MCF 10A (cell line): ENCODE measurements around the gene ETV2. TPM values are rescaled to one million over a fixed set of nuclear protein-coding genes. Genes with fewer than 3 reads are reported as not detected.

Experiments
- BruUV-seq: library from RNA; stranded (reverse); fragments of 400-500 nt; replicated peaks from 2 replicates; lab custom pipeline; 2021; lab: Mats Ljungman, UMichigan
- CTCF ChIA-PET: fragments of 300-600 bp; sonication (Branson Sonifier 250); formaldehyde crosslinking; extraction: SDS; loops from one replicate; lab custom pipeline; 2021; ENCODE audit warnings: antibody characterized with exemption, inconsistent platforms; lab: Yijun Ruan, JAX
- POLR2A ChIA-PET: fragments of 300-600, 350-650 bp; sonication (Branson Sonifier 250); formaldehyde crosslinking; extraction: SDS; loops from one replicate; lab custom pipeline; 2020; ENCODE audit warnings: antibody characterized with exemption, inconsistent platforms; lab: Yijun Ruan, JAX
- DNase-seq: peaks from one replicate; pipeline ENCODE4 v3.0.0-alpha.2; 2018; ENCODE audit not compliant: unreplicated experiment
- H3K27ac Mint-ChIP-seq: one replicate; pipeline ENCODE4 v1.8.0; 2022; ENCODE audit warnings: mild to moderate bottlenecking, low read depth, mixed read lengths; ENCODE audit not compliant: unreplicated experiment
- H3K27me3 Mint-ChIP-seq: one replicate; pipeline ENCODE4 v1.8.0; 2022; ENCODE audit warnings: mixed read lengths; ENCODE audit not compliant: insufficient read depth, unreplicated experiment
- H3K36me3 Mint-ChIP-seq: one replicate; pipeline ENCODE4 v1.8.0; 2022; ENCODE audit warnings: mild to moderate bottlenecking, moderate library complexity, mixed read lengths; ENCODE audit not compliant: insufficient read depth, unreplicated experiment
- H3K4me1 Mint-ChIP-seq: one replicate; pipeline ENCODE4 v1.8.0; 2022; ENCODE audit warnings: mixed read lengths; ENCODE audit not compliant: insufficient read depth, unreplicated experiment
- H3K4me3 Mint-ChIP-seq: one replicate; pipeline ENCODE4 v1.8.0; 2022; ENCODE audit warnings: mild to moderate bottlenecking, moderate library complexity, mixed read lengths; ENCODE audit not compliant: unreplicated experiment
- H3K9me3 Mint-ChIP-seq: one replicate; pipeline ENCODE4 v1.8.0; 2022; ENCODE audit warnings: mixed read lengths; ENCODE audit not compliant: unreplicated experiment
- CTCF ChIP-seq: fragments of 200-600 bp; IDR thresholded peaks from one replicate; pipeline ENCODE4 v1.8.0; 2022; ENCODE audit warnings: antibody characterized with exemption, mild to moderate bottlenecking; ENCODE audit not compliant: unreplicated experiment
- intact Hi-C: fragments of 100-400 bp; cut with micrococcal nuclease; formaldehyde crosslinking; loops from 2 replicates; pipeline ENCODE4 v1.14.1; 2022
- total RNA-seq: library from RNA; stranded (reverse); gene quantifications from 2 replicates; pipeline ENCODE4 v1.2.3, GENCODE V29; 2022

The ETV2 gene
- total RNA-seq, 1 experiment from 2014 or later: 0.44 TPM

GRCh38 chr19:35639321-35639639 is 2.3 kb upstream of the ETV2 start:
- H3K9me3 Mint-ChIP-seq: no peaks in the 10 kb centered on the region
- ChIA-PET POLR2A (no interaction called here), CTCF (no interaction called here)

GRCh38 chr19:35639863-35640262 is 1.7 kb upstream of the ETV2 start:
- no peak overlapping the region for H3K4me3 Mint-ChIP-seq
- DNase-seq: no peak
- no peak overlapping the region for H3K27ac Mint-ChIP-seq
- H3K27me3 Mint-ChIP-seq: no peaks in the 10 kb centered on the region
- no peak for TF ChIP-seq CTCF
- no peaks in the 10 kb centered on the region for H3K9me3 Mint-ChIP-seq
- CTCF ChIA-PET: no interaction called here
- peaks cover 30% of the 10 kb centered on the region for H3K36me3 Mint-ChIP-seq
- H3K4me1 Mint-ChIP-seq: peaks cover 8% of the 10 kb centered on the region
- POLR2A ChIA-PET: interaction anchor here (1.1 to 1.2 kb wide), 2 partner anchors 9 to 10 kb away, joined by 3 to 5 read pairs; no protein-coding TSS in a partner anchor
- BruUV-seq: no TSS peak
- intact Hi-C loops: no loop called here

More at GRCh38 chr19:35639321-35639639, 2.3 kb upstream of the ETV2 start:
- H3K27me3 Mint-ChIP-seq: no peaks in the 10 kb centered on the region
- H3K4me1 Mint-ChIP-seq: peaks cover 2% of the 10 kb centered on the region
- intact Hi-C loops: no loop called here
- BruUV-seq: no TSS peak
- no peak overlapping the region for H3K27ac Mint-ChIP-seq
- peaks cover 34% of the 10 kb centered on the region for H3K36me3 Mint-ChIP-seq
- no peak for TF ChIP-seq CTCF
- no peak overlapping the region for H3K4me3 Mint-ChIP-seq
- no peak for DNase-seq

GRCh38 chr19:35642312-35642711 is 767 bp downstream of the ETV2 start:
- peak overlapping the region; percentile 76 for H3K4me3 Mint-ChIP-seq
- BruUV-seq: no TSS peak
- no peaks in the 10 kb centered on the region for H3K9me3 Mint-ChIP-seq
- peaks cover 13% of the 10 kb centered on the region for H3K4me1 Mint-ChIP-seq
- H3K27me3 Mint-ChIP-seq: no peaks in the 10 kb centered on the region
- ChIA-PET CTCF (interaction anchor here (0.6 kb wide), 1 partner anchor 1141 kb away, joined by 3 read pairs; no protein-coding TSS in a partner anchor), POLR2A (interaction anchor here (1.1 to 3.5 kb wide), 2 partner anchors 13 to 18 kb away, joined by 4 to 24 read pairs; partner anchors contain the start of gene RBM42)
- no peak for TF ChIP-seq CTCF
- intact Hi-C loops: loop anchor here (2.0 kb wide), 1 partner anchor 132 kb away; no protein-coding TSS in a partner anchor
- peaks cover 14% of the 10 kb centered on the region for H3K36me3 Mint-ChIP-seq
- H3K27ac Mint-ChIP-seq: no peak overlapping the region
- DNase-seq: no peak

GRCh38 chr19:35642798-35643254 is 1.3 kb downstream of the ETV2 start:
- Mint-ChIP-seq H3K27ac (no peak overlapping the region), H3K36me3 (peaks cover 13% of the 10 kb centered on the region), H3K9me3 (no peaks in the 10 kb centered on the region), H3K4me3 (peak overlapping the region; percentile 76), H3K4me1 (peaks cover 13% of the 10 kb centered on the region), H3K27me3 (no peaks in the 10 kb centered on the region)
- TF ChIP-seq CTCF: no peak
- BruUV-seq: no TSS peak
- ChIA-PET CTCF (interaction anchor here (0.6 to 0.8 kb wide), 2 partner anchors 8 to 372 kb away, joined by 3 read pairs; no protein-coding TSS in a partner anchor), POLR2A (interaction anchor here (0.5 to 3.5 kb wide), 5 partner anchors 11 to 87 kb away, joined by 3 to 24 read pairs (median 4); partner anchors contain the start of gene RBM42)
- intact Hi-C loops: loop anchor here (2.0 kb wide), 1 partner anchor 132 kb away; no protein-coding TSS in a partner anchor
- no peak for DNase-seq
